HL-60 (cell line): ENCODE results near the gene NDUFB2.
"Not testable (repeated sequence)": the region's sequence is repeated elsewhere in the genome, so short reads cannot be mapped to it uniquely, and the experiment has no call there.

Experiments used
- POLR2AphosphoS5 ChIP-seq: IDR thresholded peaks from 2 replicates; pipeline ENCODE4 v1.6.1; 2012; ENCODE audit warnings: low read depth
- TF ChIP-seq, protein P1 (sequence below): IDR thresholded peaks from 2 replicates; pipeline ENCODE4 v1.6.1; 2012; ENCODE audit warnings: low read depth; ENCODE audit not compliant: insufficient replicate concordance
- TF ChIP-seq, protein P2 (sequence below): IDR thresholded peaks from one replicate; pipeline ENCODE4 v1.5.1; 2011; ENCODE audit warnings: low read length, control low read depth, inconsistent platforms; ENCODE audit not compliant: insufficient read depth

- TF ChIP-seq POLR2AphosphoS5: not testable (repeated sequence)
- TF ChIP-seq, protein P1, sequence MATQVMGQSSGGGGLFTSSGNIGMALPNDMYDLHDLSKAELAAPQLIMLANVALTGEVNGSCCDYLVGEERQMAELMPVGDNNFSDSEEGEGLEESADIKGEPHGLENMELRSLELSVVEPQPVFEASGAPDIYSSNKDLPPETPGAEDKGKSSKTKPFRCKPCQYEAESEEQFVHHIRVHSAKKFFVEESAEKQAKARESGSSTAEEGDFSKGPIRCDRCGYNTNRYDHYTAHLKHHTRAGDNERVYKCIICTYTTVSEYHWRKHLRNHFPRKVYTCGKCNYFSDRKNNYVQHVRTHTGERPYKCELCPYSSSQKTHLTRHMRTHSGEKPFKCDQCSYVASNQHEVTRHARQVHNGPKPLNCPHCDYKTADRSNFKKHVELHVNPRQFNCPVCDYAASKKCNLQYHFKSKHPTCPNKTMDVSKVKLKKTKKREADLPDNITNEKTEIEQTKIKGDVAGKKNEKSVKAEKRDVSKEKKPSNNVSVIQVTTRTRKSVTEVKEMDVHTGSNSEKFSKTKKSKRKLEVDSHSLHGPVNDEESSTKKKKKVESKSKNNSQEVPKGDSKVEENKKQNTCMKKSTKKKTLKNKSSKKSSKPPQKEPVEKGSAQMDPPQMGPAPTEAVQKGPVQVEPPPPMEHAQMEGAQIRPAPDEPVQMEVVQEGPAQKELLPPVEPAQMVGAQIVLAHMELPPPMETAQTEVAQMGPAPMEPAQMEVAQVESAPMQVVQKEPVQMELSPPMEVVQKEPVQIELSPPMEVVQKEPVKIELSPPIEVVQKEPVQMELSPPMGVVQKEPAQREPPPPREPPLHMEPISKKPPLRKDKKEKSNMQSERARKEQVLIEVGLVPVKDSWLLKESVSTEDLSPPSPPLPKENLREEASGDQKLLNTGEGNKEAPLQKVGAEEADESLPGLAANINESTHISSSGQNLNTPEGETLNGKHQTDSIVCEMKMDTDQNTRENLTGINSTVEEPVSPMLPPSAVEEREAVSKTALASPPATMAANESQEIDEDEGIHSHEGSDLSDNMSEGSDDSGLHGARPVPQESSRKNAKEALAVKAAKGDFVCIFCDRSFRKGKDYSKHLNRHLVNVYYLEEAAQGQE: not testable (repeated sequence)
- TF ChIP-seq, protein P2, sequence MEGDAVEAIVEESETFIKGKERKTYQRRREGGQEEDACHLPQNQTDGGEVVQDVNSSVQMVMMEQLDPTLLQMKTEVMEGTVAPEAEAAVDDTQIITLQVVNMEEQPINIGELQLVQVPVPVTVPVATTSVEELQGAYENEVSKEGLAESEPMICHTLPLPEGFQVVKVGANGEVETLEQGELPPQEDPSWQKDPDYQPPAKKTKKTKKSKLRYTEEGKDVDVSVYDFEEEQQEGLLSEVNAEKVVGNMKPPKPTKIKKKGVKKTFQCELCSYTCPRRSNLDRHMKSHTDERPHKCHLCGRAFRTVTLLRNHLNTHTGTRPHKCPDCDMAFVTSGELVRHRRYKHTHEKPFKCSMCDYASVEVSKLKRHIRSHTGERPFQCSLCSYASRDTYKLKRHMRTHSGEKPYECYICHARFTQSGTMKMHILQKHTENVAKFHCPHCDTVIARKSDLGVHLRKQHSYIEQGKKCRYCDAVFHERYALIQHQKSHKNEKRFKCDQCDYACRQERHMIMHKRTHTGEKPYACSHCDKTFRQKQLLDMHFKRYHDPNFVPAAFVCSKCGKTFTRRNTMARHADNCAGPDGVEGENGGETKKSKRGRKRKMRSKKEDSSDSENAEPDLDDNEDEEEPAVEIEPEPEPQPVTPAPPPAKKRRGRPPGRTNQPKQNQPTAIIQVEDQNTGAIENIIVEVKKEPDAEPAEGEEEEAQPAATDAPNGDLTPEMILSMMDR: not testable (repeated sequence)
Measured at GRCh38 chr7:140669862-140670261, 26.6 kb upstream of the NDUFB2 start.
